ENCODE measurements around the gene PITX2. TPM values are rescaled to one million over a fixed set of nuclear protein-coding genes. Genes with fewer than 3 reads are reported as not detected.

PITX2 gene
- 10 to 100 TPM in 2 of 4 donors, 1 to 10 TPM in 2; 6.5 to 34.3 (median 11.0) TPM for polyA plus RNA-seq
- long read RNA-seq, donor 1, transcript PITX2-210 (1 exons, 1,398 nt): major isoform, 17 of 29 reads
- long read RNA-seq, donor 1, transcript PITX2-215 (3 exons, 2,294 nt): minor isoform, 11 of 29 reads
- long read RNA-seq, donor 1, partial matches to known transcripts: 0 of 29 reads
- long read RNA-seq, donor 1, other reads (novel, unspliced or antisense): 0 of 29 reads
- long read RNA-seq, donor 2, partial matches to known transcripts: 0 of 5 reads
- long read RNA-seq, donor 2, other reads (novel, unspliced or antisense): 0 of 5 reads
- long read RNA-seq, donor 3, transcript PITX2-215 (3 exons, 2,294 nt): major isoform, 5 of 6 reads
- long read RNA-seq, donor 3, partial matches to known transcripts: 0 of 6 reads
- long read RNA-seq, donor 3, other reads (novel, unspliced or antisense): 0 of 6 reads
- long read RNA-seq, donor 4: 0 reads
- long read RNA-seq, donor 5, transcript PITX2-210 (1 exons, 1,398 nt): major isoform, 7 of 9 reads
- long read RNA-seq, donor 5, partial matches to known transcripts: 0 of 9 reads
- long read RNA-seq, donor 5, other reads (novel, unspliced or antisense): 0 of 9 reads
- long read RNA-seq, donor 6, partial matches to known transcripts: 0 of 7 reads
- long read RNA-seq, donor 6, other reads (novel, unspliced or antisense): 0 of 7 reads
- long read RNA-seq, donor 7: 0 reads
- long read RNA-seq, donor 8, partial matches to known transcripts: 0 of 2 reads
- long read RNA-seq, donor 8, other reads (novel, unspliced or antisense): 0 of 2 reads
- long read RNA-seq, donor 9, partial matches to known transcripts: 0 of 3 reads
- long read RNA-seq, donor 9, other reads (novel, unspliced or antisense): 0 of 3 reads
- long read RNA-seq, donor 10, transcript PITX2-210 (1 exons, 1,398 nt): major isoform, 7 of 15 reads
- long read RNA-seq, donor 10, partial matches to known transcripts: 0 of 15 reads
- long read RNA-seq, donor 10, other reads (novel, unspliced or antisense): 0 of 15 reads

DNA sequence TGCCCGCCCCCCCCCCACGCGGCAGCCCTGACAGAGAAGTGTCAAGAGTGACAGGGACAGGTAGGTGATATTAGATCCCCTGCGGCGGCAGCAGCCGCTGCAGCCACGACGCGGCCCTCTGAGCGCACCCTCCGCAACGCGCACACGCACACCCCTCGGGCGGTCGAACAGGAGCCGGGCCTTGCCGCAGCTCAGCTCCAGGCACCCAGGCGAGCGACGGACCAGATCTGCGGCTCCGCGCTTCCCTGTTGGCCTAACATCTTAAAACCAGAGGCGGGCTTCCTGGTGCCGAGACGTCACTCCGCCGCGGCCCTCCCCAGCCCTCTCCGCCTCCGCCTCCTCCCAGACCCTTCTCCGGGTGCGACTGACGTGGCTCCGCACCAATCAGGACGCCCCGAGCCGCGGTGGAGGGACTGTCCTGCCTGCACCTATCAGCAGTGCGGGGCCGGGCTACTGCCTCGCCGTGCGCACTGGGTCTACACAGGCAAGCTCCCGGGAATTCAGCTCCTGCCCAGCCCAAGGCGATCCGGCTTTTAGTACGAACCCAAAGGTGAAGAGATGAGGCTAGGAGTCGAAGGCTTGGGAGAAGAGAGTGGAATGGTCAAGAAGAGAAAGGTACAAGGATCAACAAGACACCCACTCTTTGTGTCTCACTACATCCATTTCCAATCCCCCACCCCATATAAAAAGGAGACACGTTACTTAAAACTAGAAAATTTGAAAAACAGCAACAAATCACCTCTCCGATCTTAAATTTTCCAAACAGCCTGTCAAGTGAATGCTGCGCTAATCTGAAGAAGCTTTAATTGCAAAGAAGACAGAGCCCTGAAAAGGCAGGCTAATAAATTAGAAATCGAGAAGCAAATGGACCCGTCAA is at the start of gene PITX2:
Gene PITX2, minus strand, starts transcription at position 237 of the 877 bp plus-strand sequence. CDS start 617 bp downstream, outside the sequence.
- peak; percentile 97 to 98 for DNase-seq

DNA sequence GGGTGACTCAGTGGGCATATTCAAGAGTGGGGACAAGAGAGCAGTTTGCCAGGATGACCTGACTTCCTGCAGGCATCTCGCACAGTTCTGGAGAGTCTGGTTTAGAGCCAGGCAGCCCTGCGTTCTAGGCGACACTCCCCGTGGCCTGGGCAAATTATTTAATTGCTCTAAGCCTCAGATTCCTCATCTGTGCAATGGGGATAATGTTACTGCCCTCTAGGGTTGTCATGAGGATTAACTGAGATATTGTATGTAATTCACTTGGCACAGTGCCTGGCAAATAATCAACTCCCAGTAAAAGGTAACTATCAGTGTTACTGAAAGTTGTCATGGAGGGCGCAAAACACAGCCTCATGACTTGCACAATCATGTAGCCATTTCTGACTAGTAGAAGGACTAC is 48.8 kb upstream of the PITX2 start:
- Histone ChIP-seq H3K27ac (ENCODE audit: low read depth in 1 of 3, low read length in 2 of 3) (no peak overlapping the region), H3K4me3 (ENCODE audit: low read depth in 1 of 3, low read length in 3 of 3) (no peak overlapping the region), H3K4me1 (ENCODE audit: control insufficient read depth in 3 of 3, insufficient read depth in 2 of 3, low read depth in 1 of 3, low read length in 2 of 3) (no peaks in the 10 kb centered on the region), H3K36me3 (ENCODE audit: control insufficient read depth in 3 of 3, insufficient read depth in 2 of 3, low read depth in 1 of 3, low read length in 3 of 3) (no peaks in the 10 kb centered on the region), H3K9me3 (ENCODE audit: control insufficient read depth in 2 of 2, insufficient read depth in 1 of 2, low read depth in 1 of 2, low read length in 1 of 2) (no peaks in the 10 kb centered on the region), H3K27me3 (ENCODE audit: control insufficient read depth in 3 of 3, insufficient read depth in 3 of 3, low read length in 3 of 3) (peaks cover 0 to 4% (median 0%) of the 10 kb centered on the region in 3 donors)
- no peak for FAIRE-seq
- WGBS, 3 donors: 81 to 85% (median 81%) methylated on average over 5 of the region's 5 CpGs
- peak in 1 of 2 donors; percentile 4 for DNase-seq

More for the DNA sequence above, at the start of gene PITX2:
- peaks cover 0 to 10% (median 0%) of the 10 kb centered on the region in 3 donors for H3K4me1 ChIP-seq (ENCODE audit: control insufficient read depth in 3 of 3, insufficient read depth in 2 of 3, low read depth in 1 of 3, low read length in 2 of 3)
- peak within 1 kb of the TSS; percentile 9 to 63 (median 60) for H3K4me3 ChIP-seq (ENCODE audit: low read depth in 1 of 3, low read length in 3 of 3)
- peak within 1 kb of the TSS; percentile 66 to 69 (median 66) for H3K27ac ChIP-seq (ENCODE audit: low read depth in 1 of 3, low read length in 2 of 3)
- 2 to 4% (median 3%) methylated on average over 46 to 56 of the region's 56 CpGs for WGBS, 3 donors
- no peak for FAIRE-seq
- peaks cover 0 to 97% (median 46%) of the 10 kb centered on the region in 3 donors for H3K27me3 ChIP-seq (ENCODE audit: control insufficient read depth in 3 of 3, insufficient read depth in 3 of 3, low read length in 3 of 3)
- H3K36me3 ChIP-seq (ENCODE audit: control insufficient read depth in 3 of 3, insufficient read depth in 2 of 3, low read depth in 1 of 3, low read length in 3 of 3): peaks cover 0 to 8% (median 0%) of the 10 kb centered on the region in 3 donors
- no peaks in the 10 kb centered on the region for H3K9me3 ChIP-seq (ENCODE audit: control insufficient read depth in 2 of 2, insufficient read depth in 1 of 2, low read depth in 1 of 2, low read length in 1 of 2)

DNA sequence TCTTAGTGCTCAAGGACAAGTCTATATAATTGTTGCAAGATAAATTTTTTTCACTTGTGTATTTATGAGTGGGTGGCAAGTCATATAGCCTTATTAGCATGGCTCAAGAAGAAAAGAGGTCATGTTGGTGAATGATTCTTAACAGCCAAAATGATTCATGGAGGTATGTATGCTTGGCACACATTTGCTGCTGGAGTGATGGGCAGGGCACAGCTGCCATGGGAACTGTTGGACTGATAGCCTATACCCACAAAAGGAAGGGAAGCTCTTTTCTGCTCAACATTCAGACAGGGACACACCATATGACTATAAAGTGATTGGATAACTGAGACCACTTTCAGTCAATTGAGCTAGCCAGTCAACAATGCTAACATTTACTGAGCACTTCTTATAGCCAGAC is 46.8 kb upstream of the PITX2 start:
- no peaks in the 10 kb centered on the region for H3K4me1 ChIP-seq (ENCODE audit: control insufficient read depth in 3 of 3, insufficient read depth in 2 of 3, low read depth in 1 of 3, low read length in 2 of 3)
- H3K27ac ChIP-seq (ENCODE audit: low read depth in 1 of 3, low read length in 2 of 3): no peak overlapping the region
- FAIRE-seq: no peak

DNA sequence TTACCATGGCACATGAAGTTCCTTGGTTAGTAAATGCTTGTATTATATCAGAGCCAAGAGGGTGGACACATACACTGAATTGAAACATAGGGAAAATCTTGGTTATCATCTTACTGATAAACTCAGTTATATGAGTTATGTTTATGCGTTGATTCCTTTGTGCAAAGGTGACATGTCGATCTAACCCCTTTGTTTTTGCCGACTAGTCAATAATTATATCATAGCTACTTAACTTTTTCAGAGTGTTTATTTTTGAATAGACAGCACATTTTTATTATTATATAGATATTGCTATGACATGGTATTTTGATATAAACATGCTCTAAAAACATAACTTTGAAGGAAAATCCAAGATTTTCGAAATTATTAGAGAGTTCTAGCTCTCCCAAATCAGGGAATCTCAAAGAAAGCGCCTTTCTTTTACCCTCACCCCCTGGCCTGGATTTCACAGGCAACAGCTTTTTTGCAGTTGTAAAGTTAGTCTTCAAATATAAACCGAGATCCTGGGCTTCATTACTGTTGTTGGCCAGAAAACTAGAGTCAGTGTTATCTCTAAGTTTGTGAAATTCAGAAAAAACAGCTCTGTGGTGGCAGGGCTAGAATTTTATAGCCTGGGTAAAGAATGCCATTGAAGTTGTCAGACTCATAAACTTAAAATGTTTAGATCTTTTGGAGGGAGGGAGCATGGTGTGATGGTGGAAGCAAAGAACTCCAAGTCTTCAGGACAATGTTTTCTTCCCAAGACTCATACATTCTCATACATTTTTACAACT is 45.8 kb upstream of the PITX2 start:
- Histone ChIP-seq H3K27me3 (ENCODE audit: control insufficient read depth in 3 of 3, insufficient read depth in 3 of 3, low read length in 3 of 3) (no peaks in the 10 kb centered on the region), H3K36me3 (ENCODE audit: control insufficient read depth in 3 of 3, insufficient read depth in 2 of 3, low read depth in 1 of 3, low read length in 3 of 3) (no peaks in the 10 kb centered on the region), H3K9me3 (ENCODE audit: control insufficient read depth in 2 of 2, insufficient read depth in 1 of 2, low read depth in 1 of 2, low read length in 1 of 2) (no peaks in the 10 kb centered on the region), H3K27ac (ENCODE audit: low read depth in 1 of 3, low read length in 2 of 3) (no peak overlapping the region), H3K4me1 (ENCODE audit: control insufficient read depth in 3 of 3, insufficient read depth in 2 of 3, low read depth in 1 of 3, low read length in 2 of 3) (no peaks in the 10 kb centered on the region), H3K4me3 (ENCODE audit: low read depth in 1 of 3, low read length in 3 of 3) (no peak overlapping the region)
- WGBS, 3 donors: 60 to 71% (median 63%) methylated on average over 6 of the region's 6 CpGs
- FAIRE-seq: no peak
- DNase-seq: no peak

More for the DNA sequence above, 46.8 kb upstream of the PITX2 start:
- no peak for DNase-seq
- no peaks in the 10 kb centered on the region for H3K27me3 ChIP-seq (ENCODE audit: control insufficient read depth in 3 of 3, insufficient read depth in 3 of 3, low read length in 3 of 3)
- H3K4me3 ChIP-seq (ENCODE audit: low read depth in 1 of 3, low read length in 3 of 3): no peak overlapping the region
- no peaks in the 10 kb centered on the region for H3K9me3 ChIP-seq (ENCODE audit: control insufficient read depth in 2 of 2, insufficient read depth in 1 of 2, low read depth in 1 of 2, low read length in 1 of 2)
- no peaks in the 10 kb centered on the region for H3K36me3 ChIP-seq (ENCODE audit: control insufficient read depth in 3 of 3, insufficient read depth in 2 of 3, low read depth in 1 of 3, low read length in 3 of 3)

DNA sequence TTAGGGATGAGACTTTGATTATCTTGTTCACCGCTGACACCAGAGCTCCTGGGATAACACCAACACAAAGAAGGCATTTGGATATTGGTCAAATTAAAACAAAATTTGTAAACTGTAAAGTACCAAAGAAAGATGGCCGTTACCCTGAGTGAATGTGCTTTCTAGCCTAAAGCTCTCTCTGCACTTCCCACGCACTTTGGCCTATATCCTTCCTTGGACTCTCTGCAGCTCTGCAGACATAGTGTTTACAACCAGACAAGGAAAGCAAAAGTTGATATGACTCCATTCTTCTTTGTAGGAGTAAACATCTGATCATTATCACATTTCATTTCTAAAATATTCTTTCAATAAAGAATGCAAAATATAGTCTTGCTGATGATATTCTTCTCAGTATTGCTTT is 44.8 kb upstream of the PITX2 start:
- Histone ChIP-seq H3K27ac (ENCODE audit: low read depth in 1 of 3, low read length in 2 of 3) (no peak overlapping the region), H3K4me3 (ENCODE audit: low read depth in 1 of 3, low read length in 3 of 3) (no peak overlapping the region), H3K4me1 (ENCODE audit: control insufficient read depth in 3 of 3, insufficient read depth in 2 of 3, low read depth in 1 of 3, low read length in 2 of 3) (no peaks in the 10 kb centered on the region), H3K27me3 (ENCODE audit: control insufficient read depth in 3 of 3, insufficient read depth in 3 of 3, low read length in 3 of 3) (no peaks in the 10 kb centered on the region), H3K36me3 (ENCODE audit: control insufficient read depth in 3 of 3, insufficient read depth in 2 of 3, low read depth in 1 of 3, low read length in 3 of 3) (no peaks in the 10 kb centered on the region), H3K9me3 (ENCODE audit: control insufficient read depth in 2 of 2, insufficient read depth in 1 of 2, low read depth in 1 of 2, low read length in 1 of 2) (no peaks in the 10 kb centered on the region)
- 45 to 63% (median 58%) methylated on average over 3 of the region's 3 CpGs for WGBS, 3 donors
- FAIRE-seq: no peak
- peak; percentile 7 to 19 for DNase-seq

DNA sequence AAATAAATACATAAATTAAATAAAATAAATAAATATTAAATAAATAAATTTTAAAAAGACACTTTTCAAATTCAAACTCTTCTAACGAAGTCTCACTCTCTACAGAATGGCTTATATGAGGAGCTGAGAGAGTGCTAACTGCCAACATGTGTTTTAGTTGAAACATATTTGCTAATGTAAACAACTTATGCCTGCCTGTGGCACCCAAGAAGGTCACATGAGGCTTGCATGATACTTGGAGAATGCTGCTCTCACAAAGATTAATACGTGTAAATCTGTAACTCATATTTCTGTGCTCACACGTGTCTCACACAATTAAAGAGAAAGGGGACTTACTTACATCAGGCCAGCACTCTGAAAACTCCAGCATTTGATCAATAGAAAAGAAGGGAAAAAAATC is 43.2 kb upstream of the PITX2 start:
- WGBS, 3 donors: 71 to 77% (median 73%) methylated on average over 3 of the region's 3 CpGs
- FAIRE-seq: no peak
- H3K4me1 ChIP-seq (ENCODE audit: control insufficient read depth in 3 of 3, insufficient read depth in 2 of 3, low read depth in 1 of 3, low read length in 2 of 3): no peaks in the 10 kb centered on the region

DNA sequence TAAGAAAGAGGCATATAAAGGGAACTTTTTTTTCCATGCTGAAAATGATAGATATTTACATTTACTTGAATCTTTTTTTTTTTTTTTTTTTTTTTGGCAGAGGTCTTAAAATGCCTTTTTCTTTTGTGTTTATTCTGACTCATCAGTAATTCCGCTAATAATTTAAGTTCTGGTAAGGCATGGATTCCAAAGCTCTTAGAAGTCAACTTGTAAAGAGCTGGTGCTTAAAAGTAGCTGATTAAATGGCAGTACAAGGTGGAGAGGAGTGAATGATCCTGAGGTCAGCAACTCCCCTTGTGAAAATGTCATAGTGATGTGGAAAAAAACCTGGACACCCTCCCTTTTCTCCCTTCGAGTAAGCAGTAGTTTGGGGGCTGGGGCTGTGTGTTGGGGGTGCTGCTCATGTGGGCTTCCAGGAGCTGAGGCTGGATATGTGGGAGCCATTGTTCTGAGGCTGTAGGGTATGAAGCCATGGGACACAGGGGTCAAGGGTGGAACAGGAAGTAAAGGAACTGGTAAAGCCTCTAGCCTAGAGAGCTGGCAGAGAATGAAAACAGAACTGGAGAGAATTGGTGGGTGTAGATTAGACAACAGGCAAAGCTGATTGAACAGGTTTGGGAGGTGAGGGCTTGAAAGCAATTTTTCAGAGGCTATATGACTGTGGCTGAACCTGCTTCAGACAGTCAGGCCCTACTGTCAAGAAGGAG is 41.0 kb upstream of the PITX2 start:
- DNase-seq (peak in 1 of 2 donors; percentile 16), FAIRE-seq (no peak)
- WGBS, 3 donors: 54 to 79% (median 62%) methylated on average over 2 of the region's 2 CpGs
- Histone ChIP-seq H3K27ac (ENCODE audit: low read depth in 1 of 3, low read length in 2 of 3) (no peak overlapping the region), H3K27me3 (ENCODE audit: control insufficient read depth in 3 of 3, insufficient read depth in 3 of 3, low read length in 3 of 3) (peaks cover 0 to 3% (median 0%) of the 10 kb centered on the region in 3 donors), H3K4me3 (ENCODE audit: low read depth in 1 of 3, low read length in 3 of 3) (no peak overlapping the region), H3K9me3 (ENCODE audit: control insufficient read depth in 2 of 2, insufficient read depth in 1 of 2, low read depth in 1 of 2, low read length in 1 of 2) (peaks cover 0 to 3% of the 10 kb centered on the region in 2 donors), H3K36me3 (ENCODE audit: control insufficient read depth in 3 of 3, insufficient read depth in 2 of 3, low read depth in 1 of 3, low read length in 3 of 3) (no peaks in the 10 kb centered on the region), H3K4me1 (ENCODE audit: control insufficient read depth in 3 of 3, insufficient read depth in 2 of 3, low read depth in 1 of 3, low read length in 2 of 3) (no peaks in the 10 kb centered on the region)

More for the DNA sequence above, 43.2 kb upstream of the PITX2 start:
- DNase-seq: no peak
- Histone ChIP-seq H3K27me3 (ENCODE audit: control insufficient read depth in 3 of 3, insufficient read depth in 3 of 3, low read length in 3 of 3) (peaks cover 0 to 3% (median 0%) of the 10 kb centered on the region in 3 donors), H3K27ac (ENCODE audit: low read depth in 1 of 3, low read length in 2 of 3) (no peak overlapping the region), H3K4me3 (ENCODE audit: low read depth in 1 of 3, low read length in 3 of 3) (no peak overlapping the region), H3K36me3 (ENCODE audit: control insufficient read depth in 3 of 3, insufficient read depth in 2 of 3, low read depth in 1 of 3, low read length in 3 of 3) (no peaks in the 10 kb centered on the region), H3K9me3 (ENCODE audit: control insufficient read depth in 2 of 2, insufficient read depth in 1 of 2, low read depth in 1 of 2, low read length in 1 of 2) (no peaks in the 10 kb centered on the region)

Data from small intestine (tissue), 16 donors.